WERI-Rb-1 (cell line): ENCODE data around the gene SLC2A3.
"Not testable (repeated sequence)": the region's sequence is repeated elsewhere in the genome, so short reads cannot be mapped to it uniquely, and the experiment has no call there.

Experiments used
- DNase-seq: peaks from one replicate; pipeline ENCODE4 v3.0.0-alpha.2; 2020
- H3K27ac ChIP-seq: fragments of 250-450 bp; sonication (Bioruptor Pico); 2 replicates; pipeline ENCODE4 v1.5.1; 2020; ENCODE audit warnings: mild to moderate bottlenecking, moderate library complexity
- H3K27me3 ChIP-seq: fragments of 250-450 bp; sonication (Bioruptor Pico); 2 replicates; pipeline ENCODE4 v1.5.1; 2021; ENCODE audit warnings: mild to moderate bottlenecking, low read depth, moderate library complexity; ENCODE audit not compliant: insufficient read depth, severe bottlenecking
- H3K36me3 ChIP-seq: fragments of 250-450 bp; sonication (Bioruptor Pico); 2 replicates; pipeline ENCODE4 v1.5.1; 2020; ENCODE audit warnings: mild to moderate bottlenecking, moderate library complexity
- H3K4me3 ChIP-seq: 2 replicates; pipeline ENCODE4 v1.5.1; 2011; ENCODE audit warnings: low read depth, mild to moderate bottlenecking, control low read depth, low read length
- H3K9me3 ChIP-seq: fragments of 250-450 bp; sonication (Bioruptor Pico); 2 replicates; pipeline ENCODE4 v1.5.1; 2021; ENCODE audit warnings: mild to moderate bottlenecking, moderate library complexity; ENCODE audit not compliant: severe bottlenecking
- TF ChIP-seq, protein P1 (sequence below): IDR thresholded peaks from 2 replicates; pipeline ENCODE4 v1.5.1; 2011; ENCODE audit warnings: low read depth, mild to moderate bottlenecking, control low read depth, inconsistent platforms, low read length

The SLC2A3 gene

GRCh38 chr12:7907009-7907408 is 29.0 kb downstream of the SLC2A3 start:
- H3K4me3 ChIP-seq: no peak overlapping the region
- DNase-seq: peak; percentile 48

GRCh38 chr12:7906303-7906702 is 29.7 kb downstream of the SLC2A3 start:
- not testable (repeated sequence) for H3K27ac ChIP-seq, H3K4me3 ChIP-seq, H3K9me3 ChIP-seq, DNase-seq, H3K36me3 ChIP-seq, H3K27me3 ChIP-seq

More at GRCh38 chr12:7907009-7907408, 29.0 kb downstream of the SLC2A3 start:
- Histone ChIP-seq H3K9me3 (no peaks in the 10 kb centered on the region), H3K36me3 (no peaks in the 10 kb centered on the region), H3K27me3 (no peaks in the 10 kb centered on the region), H3K27ac (no peak overlapping the region)
- TF ChIP-seq, protein P1, sequence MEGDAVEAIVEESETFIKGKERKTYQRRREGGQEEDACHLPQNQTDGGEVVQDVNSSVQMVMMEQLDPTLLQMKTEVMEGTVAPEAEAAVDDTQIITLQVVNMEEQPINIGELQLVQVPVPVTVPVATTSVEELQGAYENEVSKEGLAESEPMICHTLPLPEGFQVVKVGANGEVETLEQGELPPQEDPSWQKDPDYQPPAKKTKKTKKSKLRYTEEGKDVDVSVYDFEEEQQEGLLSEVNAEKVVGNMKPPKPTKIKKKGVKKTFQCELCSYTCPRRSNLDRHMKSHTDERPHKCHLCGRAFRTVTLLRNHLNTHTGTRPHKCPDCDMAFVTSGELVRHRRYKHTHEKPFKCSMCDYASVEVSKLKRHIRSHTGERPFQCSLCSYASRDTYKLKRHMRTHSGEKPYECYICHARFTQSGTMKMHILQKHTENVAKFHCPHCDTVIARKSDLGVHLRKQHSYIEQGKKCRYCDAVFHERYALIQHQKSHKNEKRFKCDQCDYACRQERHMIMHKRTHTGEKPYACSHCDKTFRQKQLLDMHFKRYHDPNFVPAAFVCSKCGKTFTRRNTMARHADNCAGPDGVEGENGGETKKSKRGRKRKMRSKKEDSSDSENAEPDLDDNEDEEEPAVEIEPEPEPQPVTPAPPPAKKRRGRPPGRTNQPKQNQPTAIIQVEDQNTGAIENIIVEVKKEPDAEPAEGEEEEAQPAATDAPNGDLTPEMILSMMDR: 0 out of 2 replicates have a peak, but pooled peaks have one; percentile 3

DNA sequence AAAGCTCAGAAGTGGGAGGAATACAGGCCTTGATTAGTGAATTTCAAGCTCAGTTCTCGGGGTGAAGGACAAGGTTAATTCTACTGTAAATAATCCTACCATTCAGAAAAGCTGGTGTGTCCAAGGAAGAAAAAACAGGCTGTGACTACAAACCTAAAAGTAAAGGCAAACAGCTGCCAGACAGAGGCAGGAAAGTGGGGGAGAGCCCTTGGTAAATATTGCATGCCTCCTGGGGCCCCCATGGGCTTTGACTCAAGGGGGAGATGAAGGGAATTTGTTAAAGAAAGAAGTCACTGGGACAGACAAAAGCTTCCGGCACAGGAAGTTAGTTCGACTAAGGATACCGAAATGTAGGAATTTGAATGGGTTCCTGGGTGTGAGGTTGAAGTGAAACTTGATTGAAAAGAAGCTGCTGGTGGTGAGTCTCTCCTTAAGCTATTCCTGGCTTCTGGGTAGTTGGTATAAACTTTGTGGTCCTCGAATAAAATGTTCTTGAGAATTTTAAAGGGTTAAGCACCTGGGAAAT is 30.3 kb downstream of the SLC2A3 start:
- not testable (repeated sequence) for H3K27me3 ChIP-seq, H3K36me3 ChIP-seq, H3K9me3 ChIP-seq, DNase-seq, H3K4me3 ChIP-seq
- 0 out of 2 replicates have a peak overlapping the region, but pooled peaks have one; percentile 2 for H3K27ac ChIP-seq

DNA sequence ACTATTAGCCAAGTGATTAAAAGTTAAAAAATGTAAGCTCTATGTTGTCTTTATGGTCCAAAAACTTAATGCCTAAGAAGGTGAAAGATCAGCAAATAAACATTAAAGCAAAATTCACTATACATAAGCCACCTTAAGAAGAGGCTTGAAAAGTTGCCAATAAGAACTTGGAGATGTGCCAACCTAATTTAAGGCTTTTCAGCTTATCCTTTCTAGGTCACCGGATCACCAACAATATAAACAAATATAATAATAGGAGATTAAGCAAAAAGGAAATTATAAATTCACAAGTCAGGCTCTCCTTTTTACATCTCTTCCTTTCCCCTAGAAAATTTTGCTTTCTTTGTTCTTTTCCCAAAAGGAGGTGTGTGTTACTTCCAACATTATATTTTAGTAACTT is 30.9 kb downstream of the SLC2A3 start:
- TF ChIP-seq, protein P1: no peak
- Histone ChIP-seq H3K4me3 (no peak overlapping the region), H3K9me3 (no peaks in the 10 kb centered on the region), H3K27ac (no peak overlapping the region), H3K27me3 (no peaks in the 10 kb centered on the region), H3K36me3 (no peaks in the 10 kb centered on the region)
- no peak for DNase-seq

DNA sequence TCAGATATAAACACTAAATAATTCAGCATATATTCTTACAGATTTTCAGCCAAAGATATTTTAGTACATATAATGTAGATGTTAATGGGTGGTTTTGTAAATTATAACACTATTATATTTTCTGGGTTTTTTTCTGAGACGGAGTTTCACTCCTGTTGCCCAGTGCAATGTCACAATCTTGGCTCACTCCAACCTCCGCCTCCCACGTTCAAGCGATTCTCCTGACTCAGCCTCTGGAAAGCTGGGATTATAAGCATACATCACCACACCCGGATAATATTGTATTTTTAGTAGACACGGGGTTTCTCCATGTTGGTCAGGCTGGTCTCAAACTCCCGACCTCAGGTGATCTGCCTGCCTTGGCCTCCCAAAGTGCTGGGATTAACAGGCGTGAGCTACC is 33.6 kb downstream of the SLC2A3 start:
- DNase-seq, H3K4me3 ChIP-seq, H3K27me3 ChIP-seq, H3K9me3 ChIP-seq, H3K36me3 ChIP-seq, H3K27ac ChIP-seq: not testable (repeated sequence)

- DNase-seq: no peak
- no peaks in the 10 kb centered on the region for H3K9me3 ChIP-seq
- no peak overlapping the region for H3K4me3 ChIP-seq
- H3K27me3 ChIP-seq: no peaks in the 10 kb centered on the region
- TF ChIP-seq, protein P1: no peak
- H3K36me3 ChIP-seq: no peaks in the 10 kb centered on the region
- H3K27ac ChIP-seq: no peak overlapping the region
Measured at GRCh38 chr12:7899755-7900154, 36.2 kb downstream of the SLC2A3 start.

DNA sequence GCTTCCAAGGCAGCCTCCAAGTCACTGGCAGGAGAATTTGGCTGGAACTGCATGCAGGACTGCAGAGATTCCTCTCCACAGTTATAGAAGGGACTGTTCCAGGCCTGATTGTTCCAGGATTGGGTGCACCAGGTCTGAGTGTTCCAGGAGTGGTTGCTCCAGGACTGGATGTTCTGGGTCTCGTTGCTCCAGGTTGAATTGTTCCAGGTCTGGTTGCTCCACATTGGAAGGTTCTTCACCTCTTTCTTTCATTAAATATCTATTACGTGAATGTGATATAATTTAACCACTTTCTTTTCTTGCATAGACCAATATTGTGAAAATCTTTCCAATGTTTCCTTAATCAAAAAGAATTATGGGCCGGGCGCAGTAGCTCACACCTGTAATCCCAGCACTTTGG is 39.3 kb downstream of the SLC2A3 start:
- DNase-seq, H3K36me3 ChIP-seq: not testable (repeated sequence)

GRCh38 chr12:7892186-7892980 is 43.6 kb downstream of the SLC2A3 start:
- TF ChIP-seq, protein P1: no peak
- Histone ChIP-seq H3K4me3 (no peak overlapping the region), H3K27me3 (no peaks in the 10 kb centered on the region), H3K36me3 (no peaks in the 10 kb centered on the region), H3K27ac (no peak overlapping the region), H3K9me3 (no peaks in the 10 kb centered on the region)
- no peak for DNase-seq

More for the DNA sequence above, 39.3 kb downstream of the SLC2A3 start:
- not testable (repeated sequence) for H3K4me3 ChIP-seq, H3K27me3 ChIP-seq, H3K27ac ChIP-seq, H3K9me3 ChIP-seq
